ENCODE data around the gene CHAD. TPM values are rescaled to one million over a fixed set of nuclear protein-coding genes. Genes with fewer than 3 reads are reported as not detected.

Gene CHAD, protein sequence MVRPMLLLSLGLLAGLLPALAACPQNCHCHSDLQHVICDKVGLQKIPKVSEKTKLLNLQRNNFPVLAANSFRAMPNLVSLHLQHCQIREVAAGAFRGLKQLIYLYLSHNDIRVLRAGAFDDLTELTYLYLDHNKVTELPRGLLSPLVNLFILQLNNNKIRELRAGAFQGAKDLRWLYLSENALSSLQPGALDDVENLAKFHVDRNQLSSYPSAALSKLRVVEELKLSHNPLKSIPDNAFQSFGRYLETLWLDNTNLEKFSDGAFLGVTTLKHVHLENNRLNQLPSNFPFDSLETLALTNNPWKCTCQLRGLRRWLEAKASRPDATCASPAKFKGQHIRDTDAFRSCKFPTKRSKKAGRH
- not detected for total RNA-seq (ENCODE audit: unreplicated experiment)
- long read RNA-seq = 0 reads

DNA sequence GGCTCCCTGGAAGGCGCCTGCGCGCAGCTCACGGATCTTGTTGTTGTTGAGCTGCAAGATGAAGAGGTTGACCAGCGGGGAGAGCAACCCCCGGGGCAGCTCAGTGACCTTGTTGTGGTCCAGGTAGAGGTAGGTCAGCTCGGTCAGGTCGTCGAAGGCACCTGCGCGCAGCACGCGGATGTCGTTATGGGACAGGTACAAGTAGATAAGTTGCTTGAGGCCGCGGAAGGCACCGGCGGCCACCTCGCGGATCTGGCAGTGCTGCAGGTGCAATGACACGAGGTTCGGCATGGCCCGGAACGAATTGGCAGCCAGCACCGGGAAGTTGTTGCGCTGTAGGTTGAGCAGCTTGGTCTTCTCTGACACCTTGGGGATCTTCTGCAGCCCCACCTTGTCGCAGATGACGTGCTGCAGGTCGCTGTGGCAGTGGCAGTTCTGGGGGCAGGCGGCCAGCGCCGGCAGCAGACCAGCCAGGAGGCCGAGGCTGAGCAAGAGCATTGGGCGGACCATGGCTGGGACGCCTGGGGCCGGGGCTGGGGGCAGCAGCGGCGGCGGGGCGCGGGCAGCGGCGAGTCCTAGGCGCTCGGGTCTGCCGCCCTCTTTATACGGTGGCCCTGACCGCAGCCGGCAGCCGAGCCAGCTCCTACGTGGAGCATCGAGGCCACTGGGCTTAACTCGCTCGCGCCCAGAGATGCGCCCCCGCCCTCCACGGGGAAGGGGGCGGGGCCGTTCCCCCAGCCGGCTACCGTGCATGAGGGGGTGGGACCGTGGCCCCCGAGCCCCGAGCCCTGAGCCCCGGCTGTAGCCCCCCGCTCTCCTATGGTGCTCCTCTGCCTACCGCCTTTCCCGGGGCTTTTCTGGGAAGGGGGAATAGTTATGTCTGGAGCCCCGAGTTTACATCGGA is at the start of gene CHAD:
Gene CHAD, minus strand, starts transcription at position 577 of the 904 bp plus-strand sequence. Its CDS starts 67 bp downstream, at position 510.
- DNase-seq = peak; percentile 35
- Mint-ChIP-seq H3K4me1 (ENCODE audit: low read depth, unreplicated experiment) (no peaks in the 10 kb centered on the region), H3K36me3 (ENCODE audit: unreplicated experiment) (no peaks in the 10 kb centered on the region), H3K9me3 (ENCODE audit: unreplicated experiment) (peaks cover 1% of the 10 kb centered on the region), H3K27me3 (ENCODE audit: unreplicated experiment) (peaks cover 15% of the 10 kb centered on the region), H3K4me3 (ENCODE audit: unreplicated experiment) (peak within 1 kb of the TSS; percentile 77), H3K27ac (ENCODE audit: unreplicated experiment) (no peak within 1 kb of the TSS)
- TF ChIP-seq, protein P1, sequence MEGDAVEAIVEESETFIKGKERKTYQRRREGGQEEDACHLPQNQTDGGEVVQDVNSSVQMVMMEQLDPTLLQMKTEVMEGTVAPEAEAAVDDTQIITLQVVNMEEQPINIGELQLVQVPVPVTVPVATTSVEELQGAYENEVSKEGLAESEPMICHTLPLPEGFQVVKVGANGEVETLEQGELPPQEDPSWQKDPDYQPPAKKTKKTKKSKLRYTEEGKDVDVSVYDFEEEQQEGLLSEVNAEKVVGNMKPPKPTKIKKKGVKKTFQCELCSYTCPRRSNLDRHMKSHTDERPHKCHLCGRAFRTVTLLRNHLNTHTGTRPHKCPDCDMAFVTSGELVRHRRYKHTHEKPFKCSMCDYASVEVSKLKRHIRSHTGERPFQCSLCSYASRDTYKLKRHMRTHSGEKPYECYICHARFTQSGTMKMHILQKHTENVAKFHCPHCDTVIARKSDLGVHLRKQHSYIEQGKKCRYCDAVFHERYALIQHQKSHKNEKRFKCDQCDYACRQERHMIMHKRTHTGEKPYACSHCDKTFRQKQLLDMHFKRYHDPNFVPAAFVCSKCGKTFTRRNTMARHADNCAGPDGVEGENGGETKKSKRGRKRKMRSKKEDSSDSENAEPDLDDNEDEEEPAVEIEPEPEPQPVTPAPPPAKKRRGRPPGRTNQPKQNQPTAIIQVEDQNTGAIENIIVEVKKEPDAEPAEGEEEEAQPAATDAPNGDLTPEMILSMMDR (IDR thresholded peaks at IDR 0.05; ENCODE audit: partially characterized antibody, unreplicated experiment) = no peak

DNA sequence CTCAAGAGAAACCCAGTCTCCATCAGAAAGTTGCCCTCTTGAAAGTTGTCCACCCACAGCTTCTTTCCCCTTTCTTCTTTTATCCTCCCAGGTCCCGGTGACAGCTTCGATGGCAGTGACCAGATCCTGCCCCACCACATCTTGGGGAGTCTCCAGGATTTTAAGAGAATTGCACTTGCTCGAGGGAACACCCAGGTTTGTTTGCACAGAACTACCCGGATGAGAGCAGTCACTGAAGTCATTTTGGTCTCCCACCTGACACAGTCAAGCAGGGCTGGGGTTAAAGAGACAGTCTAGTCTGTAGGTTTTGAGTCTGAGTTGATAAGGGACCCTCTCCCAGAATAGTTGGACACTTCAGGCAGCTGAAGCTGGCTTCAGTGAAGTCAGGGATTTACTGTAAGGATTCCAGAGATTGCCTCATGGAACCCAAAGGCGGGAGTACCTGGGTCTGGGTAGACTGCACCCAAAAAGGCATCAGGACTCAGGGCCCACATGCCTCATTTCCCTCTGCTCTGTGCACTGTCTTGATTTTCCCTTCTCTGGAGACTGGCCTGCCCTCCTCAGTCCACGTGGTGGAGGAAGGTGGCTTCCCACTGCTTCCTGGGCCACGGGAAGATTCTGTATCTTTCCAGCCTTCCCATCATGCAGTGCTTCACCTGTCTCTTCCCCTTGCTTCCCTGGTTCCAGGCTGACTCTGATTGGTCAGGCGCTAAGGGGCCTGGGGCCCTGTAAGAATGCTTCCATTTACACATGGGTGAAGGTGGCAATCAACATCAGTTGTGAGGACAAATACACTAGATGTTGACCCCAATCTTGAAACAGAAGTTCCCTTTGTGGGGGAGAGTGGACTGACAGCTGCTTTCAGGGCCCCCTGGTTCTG is 49.1 kb upstream of the CHAD start:
- Mint-ChIP-seq H3K27ac (ENCODE audit: unreplicated experiment) (no peak overlapping the region), H3K36me3 (ENCODE audit: unreplicated experiment) (no peaks in the 10 kb centered on the region), H3K9me3 (ENCODE audit: unreplicated experiment) (no peaks in the 10 kb centered on the region), H3K4me1 (ENCODE audit: low read depth, unreplicated experiment) (peaks cover 11% of the 10 kb centered on the region), H3K4me3 (ENCODE audit: unreplicated experiment) (no peak overlapping the region), H3K27me3 (ENCODE audit: unreplicated experiment) (peaks cover 5% of the 10 kb centered on the region)
- DNase-seq = no peak
- TF ChIP-seq, protein P1 (IDR thresholded peaks at IDR 0.05; ENCODE audit: partially characterized antibody, unreplicated experiment) = no peak

DNA sequence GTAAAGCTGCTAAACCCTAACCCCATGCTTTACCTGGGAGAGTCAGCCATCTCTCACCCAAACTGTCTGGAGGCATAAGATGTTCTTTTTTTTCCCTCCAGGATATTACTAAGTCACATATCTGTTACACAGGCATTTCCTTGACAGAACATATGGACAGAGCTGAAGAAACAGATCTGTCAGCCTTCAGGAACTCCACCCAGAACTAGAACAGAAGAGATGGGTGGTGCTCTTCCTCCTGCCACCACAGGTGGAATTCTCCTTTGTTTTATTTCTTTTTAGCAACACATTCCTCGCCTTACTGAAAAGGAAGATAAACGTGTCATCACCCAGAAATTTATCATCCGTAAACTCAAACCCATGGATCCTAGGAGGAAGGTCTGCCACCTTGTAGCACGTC is 48.3 kb upstream of the CHAD start:
- no peak overlapping the region for H3K4me3 Mint-ChIP-seq (ENCODE audit: unreplicated experiment)
- H3K27me3 Mint-ChIP-seq (ENCODE audit: unreplicated experiment) = peaks cover 5% of the 10 kb centered on the region
- H3K4me1 Mint-ChIP-seq (ENCODE audit: low read depth, unreplicated experiment) = peaks cover 11% of the 10 kb centered on the region
- DNase-seq = no peak
- H3K36me3 Mint-ChIP-seq (ENCODE audit: unreplicated experiment) = no peaks in the 10 kb centered on the region
- no peak overlapping the region for H3K27ac Mint-ChIP-seq (ENCODE audit: unreplicated experiment)
- TF ChIP-seq, protein P1 (IDR thresholded peaks at IDR 0.05; ENCODE audit: partially characterized antibody, unreplicated experiment) = no peak
- no peaks in the 10 kb centered on the region for H3K9me3 Mint-ChIP-seq (ENCODE audit: unreplicated experiment)

DNA sequence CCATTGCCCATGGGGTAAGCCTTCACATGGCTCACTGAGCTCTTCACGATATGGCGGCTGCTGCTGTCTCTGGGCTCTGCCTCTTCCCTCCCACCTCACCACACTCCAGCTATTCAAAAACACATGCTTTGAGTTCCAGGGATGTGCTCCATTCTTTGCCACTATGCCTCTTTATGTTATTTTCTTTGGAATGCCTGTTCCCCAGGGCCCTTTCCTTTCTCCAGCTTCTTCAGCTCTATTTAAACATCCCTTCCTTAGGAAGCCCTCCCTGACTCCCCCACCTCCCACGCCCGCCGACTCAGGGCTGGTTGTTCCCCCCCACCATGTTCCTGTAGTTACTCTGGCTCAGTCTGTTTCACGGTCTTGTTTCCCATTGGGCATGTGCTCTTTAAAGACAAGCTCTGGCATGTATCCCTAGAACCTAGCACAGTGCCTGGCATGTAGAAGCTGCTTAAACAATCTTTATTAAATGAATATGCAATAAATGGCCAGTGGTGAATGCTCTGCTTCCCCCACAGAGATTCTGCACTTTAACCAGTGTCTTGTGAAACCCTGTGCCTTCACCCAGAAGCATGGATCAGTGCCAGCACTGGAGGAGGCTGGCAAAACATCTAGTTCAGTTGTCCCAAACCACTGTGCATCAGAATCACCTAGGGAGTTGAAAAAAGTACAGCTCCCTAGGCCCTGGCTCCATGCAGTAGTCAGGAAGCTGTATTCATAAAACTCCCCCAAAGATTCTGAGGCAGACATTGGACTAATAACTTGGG is 46.4 kb upstream of the CHAD start:
- Mint-ChIP-seq H3K4me1 (ENCODE audit: low read depth, unreplicated experiment) (peaks cover 18% of the 10 kb centered on the region), H3K27me3 (ENCODE audit: unreplicated experiment) (peaks cover 5% of the 10 kb centered on the region), H3K27ac (ENCODE audit: unreplicated experiment) (no peak overlapping the region), H3K36me3 (ENCODE audit: unreplicated experiment) (no peaks in the 10 kb centered on the region), H3K4me3 (ENCODE audit: unreplicated experiment) (no peak overlapping the region), H3K9me3 (ENCODE audit: unreplicated experiment) (no peaks in the 10 kb centered on the region)
- TF ChIP-seq, protein P1 (IDR thresholded peaks at IDR 0.05; ENCODE audit: partially characterized antibody, unreplicated experiment) = no peak
- no peak for DNase-seq

Data from glutamatergic neuron (in vitro differentiated cells).